SHP77 (cell line): Measurements from ENCODE around the gene EVX2.

Experiments
- DNase-seq, 2 experiments: peaks; one replicate each; lab custom pipeline; 2025; lab: John Stamatoyannopoulos, UW

EVX2 gene

DNA sequence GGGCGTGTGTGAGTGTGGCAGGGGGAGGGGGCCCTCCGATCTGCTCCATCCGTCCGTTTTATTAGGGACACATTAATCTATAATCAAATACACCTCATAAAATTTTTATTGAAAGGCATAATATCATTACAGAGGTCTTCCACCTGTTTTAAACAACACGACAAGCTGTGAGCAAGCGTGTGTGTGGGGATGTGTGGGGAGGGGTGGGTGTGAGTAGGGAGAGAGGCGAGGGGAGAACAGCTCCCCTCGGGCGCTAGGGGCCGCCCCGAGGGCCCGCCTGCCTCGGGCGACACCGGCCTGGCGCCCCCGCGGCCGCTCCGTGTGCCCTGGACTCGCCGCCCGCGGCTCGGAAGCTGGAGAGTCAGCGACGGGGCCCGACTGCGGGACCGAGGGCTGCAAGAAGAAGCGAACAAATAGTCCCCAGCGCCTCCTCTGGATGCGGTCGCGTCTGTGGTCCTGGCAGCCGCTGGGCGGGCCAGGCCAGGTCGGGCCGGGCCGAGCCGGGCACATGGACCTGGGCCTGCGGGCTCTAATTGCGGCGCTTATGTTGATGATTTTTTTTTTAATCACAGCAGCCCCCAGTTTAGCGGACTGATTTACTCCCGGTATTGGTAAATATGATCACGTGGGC, 38.4 kb upstream of the EVX2 start:
- DNase-seq: peak; percentile 37 to 46

DNA sequence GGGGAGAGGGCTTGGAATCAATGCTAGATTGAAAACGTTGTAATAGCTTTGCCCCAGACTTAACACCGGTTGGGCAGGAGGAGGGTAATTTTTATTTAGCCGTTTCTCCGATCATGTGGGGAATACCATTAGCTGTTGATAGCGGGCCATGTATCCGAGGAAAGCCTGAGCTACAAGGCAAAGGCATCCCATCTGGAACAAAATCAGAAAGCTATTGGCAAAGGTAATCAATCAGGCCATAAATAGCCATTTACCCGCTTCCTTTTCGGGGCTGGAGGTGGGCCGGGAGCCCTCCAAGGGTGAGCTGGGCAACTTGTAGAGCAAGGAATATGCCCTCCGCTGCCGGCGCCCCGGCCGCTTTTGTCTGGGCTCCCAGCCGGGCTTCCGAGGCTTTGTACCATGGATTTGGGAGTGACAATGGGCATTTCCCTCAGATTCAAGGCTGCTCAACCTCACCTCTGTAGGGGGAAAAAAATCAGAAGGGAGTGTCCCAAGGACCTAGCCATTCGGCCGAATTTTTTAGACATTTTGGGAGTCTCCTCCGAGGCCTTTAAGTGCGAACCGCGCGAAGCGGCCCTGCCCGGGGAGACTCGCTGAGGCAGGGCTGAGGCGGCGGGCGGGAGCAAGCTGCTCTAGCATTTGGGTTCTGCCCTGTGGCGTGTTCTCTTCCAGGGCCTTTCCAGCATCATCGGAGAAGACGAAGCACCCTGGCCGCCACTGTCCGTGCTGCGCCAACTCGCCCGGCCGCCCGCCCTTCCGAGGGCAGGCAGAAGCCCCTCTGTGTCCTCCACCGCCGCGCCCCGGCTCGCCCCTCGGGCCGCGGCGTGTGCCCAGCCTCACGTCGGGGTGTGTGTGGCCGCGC, 37.7 kb upstream of the EVX2 start:
- no peak for DNase-seq

DNA sequence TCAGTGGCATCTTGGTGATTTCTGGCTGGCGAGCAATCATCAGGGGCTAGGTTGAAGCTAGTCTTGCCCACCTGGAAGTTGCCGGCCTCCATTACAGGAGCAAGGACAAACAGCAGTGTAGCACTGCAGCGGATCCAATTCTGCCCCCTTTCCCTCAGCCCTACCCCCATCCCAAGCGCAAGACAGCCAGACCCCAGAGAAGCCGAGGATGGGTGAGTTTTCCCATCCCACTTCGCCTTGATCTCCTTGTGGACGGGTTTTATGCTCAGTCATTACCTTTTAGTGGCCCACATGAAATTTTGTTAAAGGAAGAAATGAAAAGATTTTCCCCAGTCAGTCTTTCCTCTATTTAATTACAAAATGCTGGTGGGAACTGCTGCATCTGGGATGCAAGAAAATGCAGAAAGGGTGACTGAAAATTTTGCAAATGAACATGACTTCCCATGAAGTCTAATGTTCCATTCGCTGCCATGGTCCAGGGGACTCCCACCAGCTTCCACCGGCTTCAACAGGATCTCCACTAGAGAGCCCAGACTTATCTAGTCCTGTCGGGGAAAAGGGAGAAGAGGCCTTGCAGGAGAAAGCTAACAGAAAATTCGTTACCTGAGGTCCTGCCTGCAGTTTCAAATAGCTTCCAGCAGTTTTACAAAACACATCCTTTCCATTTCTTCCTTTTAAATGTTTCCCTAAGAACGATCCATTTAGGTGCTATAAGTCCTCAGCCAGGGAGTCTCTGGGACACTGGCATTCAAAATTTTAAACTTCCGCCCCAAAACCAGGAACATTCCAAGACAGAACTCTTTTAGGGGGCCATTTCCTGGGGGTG, 36.8 kb upstream of the EVX2 start:
- DNase-seq: no peak

DNA sequence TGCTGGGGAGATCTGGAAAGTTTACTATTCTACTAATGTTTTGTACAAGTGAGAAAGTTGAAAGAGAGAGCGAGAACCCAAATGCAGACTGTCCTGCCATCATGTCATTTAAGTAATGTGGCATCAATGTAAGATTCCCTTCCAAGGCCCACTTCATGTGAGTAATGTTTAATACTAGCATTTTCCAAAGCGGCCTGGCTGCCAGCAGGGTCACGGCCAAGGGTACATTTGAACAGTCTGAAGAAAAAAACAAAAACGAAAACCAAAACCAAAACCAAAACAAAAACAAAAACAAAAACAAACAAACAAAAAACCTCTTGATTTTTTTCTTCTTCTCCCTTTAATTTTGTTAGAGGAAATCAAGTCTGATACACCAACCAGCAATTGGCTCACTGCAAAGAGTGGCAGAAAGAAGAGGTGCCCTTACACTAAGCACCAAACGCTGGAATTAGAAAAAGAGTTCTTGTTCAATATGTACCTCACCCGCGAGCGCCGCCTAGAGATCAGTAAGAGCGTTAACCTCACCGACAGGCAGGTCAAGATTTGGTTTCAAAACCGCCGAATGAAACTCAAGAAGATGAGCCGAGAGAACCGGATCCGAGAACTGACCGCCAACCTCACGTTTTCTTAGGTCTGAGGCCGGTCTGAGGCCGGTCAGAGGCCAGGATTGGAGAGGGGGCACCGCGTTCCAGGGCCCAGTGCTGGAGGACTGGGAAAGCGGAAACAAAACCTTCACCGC, 35.0 kb upstream of the EVX2 start:
- peak; percentile 43 to 75 for DNase-seq

DNA sequence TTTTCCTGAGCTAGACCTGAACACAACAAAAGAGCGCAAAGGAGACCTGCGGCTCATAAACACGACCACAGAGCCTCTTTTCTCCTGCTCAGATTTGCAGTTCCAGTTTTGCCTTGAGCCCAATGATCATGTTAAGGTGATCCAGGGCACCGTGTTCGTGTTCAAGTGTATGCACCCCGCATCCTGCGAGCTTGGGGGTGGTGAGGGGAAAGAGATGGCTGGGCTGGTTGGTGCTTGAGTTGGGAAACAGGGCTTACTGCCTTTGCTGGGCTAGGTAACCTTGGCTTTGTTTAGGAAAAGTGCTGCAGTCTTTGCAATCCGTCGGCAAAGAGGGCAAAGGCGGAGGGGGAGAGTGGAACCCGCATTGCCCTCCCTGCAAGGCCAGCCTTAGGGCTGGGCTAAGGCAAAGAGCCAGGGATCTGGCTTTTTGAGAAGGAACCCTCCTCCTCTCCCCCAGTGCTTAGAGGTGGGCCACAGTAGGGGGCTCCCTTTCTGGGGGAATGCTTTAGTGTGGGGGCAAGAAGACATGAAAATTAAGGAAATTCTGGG, 34.1 kb upstream of the EVX2 start:
- no peak for DNase-seq

DNA sequence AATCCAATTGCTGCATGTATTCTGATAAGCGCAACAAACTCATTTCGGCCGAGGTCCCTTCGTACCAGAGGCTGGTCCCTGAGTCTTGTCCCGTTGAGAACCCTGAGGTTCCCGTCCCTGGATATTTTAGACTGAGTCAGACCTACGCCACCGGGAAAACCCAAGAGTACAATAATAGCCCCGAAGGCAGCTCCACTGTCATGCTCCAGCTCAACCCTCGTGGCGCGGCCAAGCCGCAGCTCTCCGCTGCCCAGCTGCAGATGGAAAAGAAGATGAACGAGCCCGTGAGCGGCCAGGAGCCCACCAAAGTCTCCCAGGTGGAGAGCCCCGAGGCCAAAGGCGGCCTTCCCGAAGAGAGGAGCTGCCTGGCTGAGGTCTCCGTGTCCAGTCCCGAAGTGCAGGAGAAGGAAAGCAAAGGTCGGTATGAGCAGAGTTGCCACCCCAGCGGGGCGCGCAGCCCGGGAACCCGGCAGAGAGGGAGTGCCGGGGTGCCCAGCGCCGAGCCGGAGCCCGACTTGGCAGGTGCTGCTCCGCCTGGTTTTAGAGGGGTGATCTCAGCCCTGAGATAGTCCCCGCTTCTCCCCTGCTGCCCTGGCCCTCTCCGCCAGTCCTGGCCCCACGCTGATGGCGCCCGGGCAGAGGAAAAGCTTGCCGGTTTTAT, 33.5 kb upstream of the EVX2 start:
- no peak for DNase-seq

DNA sequence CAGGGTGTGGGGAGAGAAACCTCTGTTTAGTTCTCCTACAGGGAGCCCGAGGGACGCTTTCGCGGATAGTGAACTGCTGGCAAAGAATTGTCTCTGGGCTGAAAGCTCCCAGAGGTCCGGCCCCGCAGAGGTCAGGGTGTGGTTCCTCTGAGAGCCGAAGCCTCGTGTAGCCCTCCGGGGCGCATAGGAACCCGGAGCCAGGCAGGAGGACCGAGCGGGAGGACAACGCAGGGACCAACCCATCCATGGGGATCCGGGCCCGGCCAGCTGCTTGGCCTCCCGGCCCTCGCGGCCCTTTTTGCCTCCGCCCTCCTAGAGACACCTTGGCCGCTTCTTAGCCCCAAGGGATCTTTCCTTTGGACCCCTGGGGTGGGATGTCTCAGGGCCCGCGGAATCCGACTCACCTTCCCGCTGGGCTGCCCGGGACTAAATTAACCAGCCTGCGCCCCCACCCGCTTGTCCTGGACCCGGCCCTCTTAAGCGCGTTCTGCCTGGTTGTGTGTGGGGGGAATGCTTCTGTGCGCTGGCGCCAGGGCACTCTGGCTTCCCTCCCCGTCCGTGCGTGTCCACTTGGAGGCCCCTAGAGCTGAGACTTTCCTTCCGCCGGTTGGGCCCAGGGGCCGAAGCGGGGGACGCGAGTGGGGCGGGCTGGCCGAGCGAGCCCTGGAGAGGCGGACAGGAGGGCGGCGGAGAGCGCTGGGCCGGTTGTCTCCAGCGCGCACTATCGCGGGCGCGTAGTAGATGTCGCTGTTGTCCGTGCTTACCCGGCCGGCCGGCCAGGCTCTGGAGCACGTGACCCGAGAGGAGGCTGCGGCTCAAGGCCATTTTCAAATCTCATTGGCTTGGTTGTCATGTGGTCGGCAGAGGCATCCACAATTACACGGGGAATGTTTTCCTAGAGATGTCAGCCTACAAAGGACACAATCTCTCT, 32.4 kb upstream of the EVX2 start, which contains the start of gene HOXD10:
Gene HOXD10 (plus strand): TSS at position 896 of the 931 bp plus-strand sequence. CDS start 56 bp downstream, outside the sequence.
- DNase-seq: peak; percentile 74 to 82

DNA sequence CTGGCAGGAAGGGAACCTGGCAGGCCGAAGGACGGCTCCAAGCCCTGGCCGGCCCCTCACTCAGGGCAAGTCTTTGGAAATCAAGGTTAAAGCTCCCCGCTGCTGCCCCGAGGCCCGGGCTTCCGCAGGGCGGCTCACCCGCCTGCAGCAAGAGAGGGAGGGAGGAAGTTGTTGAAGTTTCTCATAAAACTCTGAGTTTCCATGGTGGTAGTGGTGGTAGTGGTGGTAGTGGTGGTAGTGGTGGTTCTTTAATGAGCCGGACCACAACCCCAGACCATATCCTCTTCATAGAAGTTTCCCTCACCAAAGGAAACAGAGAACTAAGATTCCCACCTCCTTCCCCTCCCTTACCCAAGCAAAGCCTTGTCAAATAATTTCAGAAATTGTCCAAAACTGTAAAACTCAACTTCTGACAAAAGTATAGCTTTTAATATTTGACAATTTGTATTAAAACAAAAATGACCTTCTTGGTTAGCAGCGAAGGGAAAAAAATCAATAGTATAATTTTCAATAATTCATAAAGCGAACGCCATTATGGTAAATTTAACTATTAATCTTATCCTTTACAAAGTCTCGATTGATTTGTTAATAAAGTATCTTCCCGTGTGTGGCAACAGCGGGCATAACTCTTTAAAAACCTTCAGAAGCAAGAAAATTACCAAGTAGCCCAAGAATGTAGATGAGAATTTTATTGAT, 31.3 kb upstream of the EVX2 start:
- DNase-seq: no peak

DNA sequence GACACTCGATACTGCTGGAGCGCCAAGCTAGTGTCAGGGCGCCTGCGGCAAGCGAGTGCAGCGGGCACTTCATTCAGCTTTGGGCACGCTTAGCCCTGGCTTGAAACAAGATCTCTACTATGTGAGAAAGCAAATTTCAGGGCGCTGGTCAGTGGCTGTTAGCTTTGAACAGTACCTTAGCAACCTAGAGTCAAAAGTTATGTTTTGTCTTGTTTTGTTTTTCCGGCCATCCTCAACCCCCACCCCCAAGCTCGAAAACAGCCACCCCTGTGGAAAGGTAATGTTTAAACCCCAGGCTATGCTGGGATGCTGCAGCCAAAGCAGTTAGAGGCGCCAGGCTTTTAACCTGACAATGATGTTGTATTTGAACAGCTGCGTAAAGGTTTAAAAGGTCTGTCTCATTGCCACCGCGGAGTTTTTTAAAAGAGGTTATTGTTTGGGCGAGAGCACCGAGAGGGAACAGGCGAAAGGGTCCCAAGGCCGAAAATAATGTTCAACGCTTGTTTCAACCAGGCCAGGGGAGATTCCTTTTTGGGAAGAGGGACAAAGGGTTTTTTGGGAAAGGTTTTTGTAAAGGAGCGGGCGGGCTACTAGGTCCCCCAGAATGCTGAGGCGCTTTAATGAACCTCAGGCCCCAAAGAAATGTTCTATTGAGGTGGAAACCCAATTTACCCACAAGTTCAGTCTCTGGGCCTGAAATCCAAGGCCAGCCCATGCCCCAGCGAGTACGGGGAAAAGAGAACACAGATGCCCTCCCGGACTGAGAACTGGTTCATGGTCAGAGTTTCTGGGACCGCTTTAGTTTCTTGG, 30.6 kb upstream of the EVX2 start:
- peak; percentile 72 to 85 for DNase-seq

DNA sequence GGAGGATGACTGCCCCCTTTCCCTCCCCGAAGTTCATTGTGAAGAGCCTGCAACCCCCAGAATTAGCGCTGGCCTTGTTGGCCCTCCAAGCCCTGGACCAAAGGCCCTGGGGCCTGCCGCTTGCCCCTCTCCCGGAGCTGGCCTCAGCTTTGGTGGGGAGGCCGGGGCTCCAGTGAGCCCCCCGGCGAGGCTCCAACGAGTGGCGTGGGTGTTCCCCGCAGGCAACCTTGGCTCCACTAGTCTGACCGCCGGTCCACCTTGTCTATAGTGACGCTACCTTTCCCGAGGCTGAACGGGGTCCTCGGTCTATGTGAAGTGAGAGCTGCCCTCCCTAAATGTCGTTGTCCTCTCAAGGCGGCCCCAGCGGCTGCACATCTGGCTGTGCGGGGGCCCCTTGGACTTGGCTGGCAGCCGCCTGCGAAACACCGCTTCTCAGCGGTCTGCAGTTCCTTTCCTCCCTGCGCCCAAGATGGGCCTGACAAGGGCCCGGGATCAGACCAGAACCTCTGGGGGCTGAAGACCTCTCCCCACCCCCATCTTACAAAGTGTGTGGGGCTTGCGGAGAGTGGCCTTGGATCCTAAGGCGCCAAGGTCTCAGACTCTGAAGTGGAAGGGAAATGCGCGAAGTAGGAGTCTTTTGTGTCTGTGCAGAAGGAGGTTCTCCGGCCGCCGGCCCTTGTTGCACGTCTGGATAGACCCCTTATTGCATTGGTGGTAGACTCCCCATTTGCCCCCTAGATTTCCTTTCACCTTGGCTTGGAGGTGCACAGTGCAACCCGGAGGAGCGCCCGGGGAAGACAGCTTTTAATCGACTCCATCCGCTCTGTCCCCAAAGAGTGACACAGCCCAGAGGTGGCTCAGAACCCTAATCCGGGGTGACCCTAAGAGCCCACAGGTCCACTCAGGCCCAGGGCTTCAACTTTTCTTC, 28.9 kb upstream of the EVX2 start:
- DNase-seq: no peak

DNA sequence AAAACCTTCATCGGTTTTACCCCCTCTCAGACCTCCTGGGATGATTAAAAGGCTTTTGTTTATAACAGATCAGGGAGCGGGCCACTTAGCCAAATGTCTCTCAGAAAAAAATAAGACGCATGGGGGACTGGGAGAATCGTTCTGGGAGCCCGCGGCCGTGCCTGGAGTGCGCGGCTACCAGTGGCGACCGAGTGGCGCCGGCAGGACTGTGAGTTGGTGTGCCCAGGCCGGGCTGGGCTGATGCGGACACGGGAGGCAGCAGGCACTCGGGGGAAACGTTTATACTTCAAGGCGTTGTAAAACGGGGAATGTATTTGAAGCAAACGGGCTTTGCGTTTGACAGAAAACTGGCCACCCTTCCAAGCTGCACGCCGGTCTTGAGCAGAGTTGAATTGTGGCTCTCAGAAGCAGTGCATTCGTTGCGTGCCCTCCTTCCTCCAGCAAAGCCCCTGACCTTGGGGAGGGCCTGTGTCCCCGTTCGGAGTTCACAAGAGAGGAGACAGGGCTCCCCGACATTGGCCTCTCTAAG, 28.1 kb upstream of the EVX2 start:
- DNase-seq: no peak

DNA sequence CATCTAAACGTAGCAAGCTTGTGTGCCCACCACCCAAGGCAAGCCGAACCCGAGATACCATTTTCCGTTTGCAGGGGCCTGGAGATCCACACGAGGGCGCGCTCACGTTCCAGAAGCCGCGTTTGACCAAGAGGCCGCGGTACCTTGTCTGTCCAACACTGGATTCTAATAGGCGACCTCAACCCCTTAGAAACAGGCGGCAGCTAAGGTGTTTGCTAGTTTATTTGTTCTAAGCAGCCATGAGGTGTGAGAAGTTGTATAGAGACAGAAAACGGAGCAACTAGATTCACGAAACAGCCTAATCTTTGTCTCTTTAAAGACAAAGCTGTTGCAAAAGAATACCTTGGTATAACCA, 27.5 kb upstream of the EVX2 start:
- peak; percentile 69 to 73 for DNase-seq

DNA sequence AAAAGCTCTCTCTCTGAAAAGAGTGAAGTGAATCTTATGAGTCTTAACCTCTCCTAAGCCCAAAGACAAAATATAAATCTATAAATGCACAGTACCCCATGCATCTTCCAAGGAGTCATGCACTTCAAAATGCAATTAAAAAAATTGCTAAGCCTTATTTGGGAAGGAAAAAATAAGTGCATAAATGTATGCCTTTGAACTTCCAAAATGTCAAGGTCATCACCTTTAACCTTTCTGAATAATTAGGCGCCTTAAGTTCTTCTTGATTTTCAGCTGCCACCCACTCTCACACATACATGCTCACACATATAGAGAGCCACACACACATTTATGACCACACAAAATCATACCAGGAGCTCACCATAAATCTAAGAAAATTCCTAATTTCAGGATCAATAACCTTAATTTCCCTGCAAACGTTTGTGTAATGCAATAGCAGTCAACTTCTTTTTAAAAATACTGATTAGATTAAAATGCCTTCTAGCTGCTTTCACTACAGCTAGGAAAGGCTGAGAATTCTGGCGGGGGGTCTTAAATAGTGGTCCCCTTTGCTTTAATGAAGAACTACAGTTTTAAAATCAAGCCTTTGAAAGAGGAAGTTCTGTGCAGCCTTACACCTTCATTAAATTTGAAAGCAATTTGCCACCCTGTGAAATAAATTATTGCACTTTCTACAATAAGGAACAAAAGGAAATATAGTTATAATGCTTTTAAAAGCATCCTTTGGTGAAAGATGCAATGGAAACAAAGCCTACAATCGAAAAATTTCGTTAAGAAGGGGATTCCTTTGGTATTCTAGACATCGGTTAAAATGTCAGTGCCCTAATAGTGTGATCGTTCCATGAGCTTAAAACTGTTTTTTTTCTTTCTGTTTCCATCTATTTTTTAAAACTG, 26.9 kb upstream of the EVX2 start:
- DNase-seq: no peak

DNA sequence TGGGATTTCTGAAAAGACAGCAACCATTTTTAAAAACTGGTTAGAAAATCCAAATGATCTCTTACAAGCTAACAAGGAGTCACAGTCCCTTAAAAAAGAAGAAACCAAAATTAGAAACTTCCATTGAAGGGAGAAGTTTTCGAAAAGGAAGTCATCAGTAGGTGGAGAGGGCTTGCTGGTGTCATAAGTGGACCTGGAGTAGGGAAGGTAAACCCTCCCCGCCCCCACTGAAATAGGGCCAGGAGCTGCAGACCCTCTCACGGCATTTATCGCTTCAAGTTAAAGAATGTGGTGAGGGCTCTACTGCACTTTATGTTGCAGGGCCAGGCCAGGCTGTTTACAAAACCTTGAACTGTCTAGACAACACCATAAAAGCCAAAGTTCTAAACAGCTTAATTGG, 26.2 kb upstream of the EVX2 start:
- DNase-seq: no peak

DNA sequence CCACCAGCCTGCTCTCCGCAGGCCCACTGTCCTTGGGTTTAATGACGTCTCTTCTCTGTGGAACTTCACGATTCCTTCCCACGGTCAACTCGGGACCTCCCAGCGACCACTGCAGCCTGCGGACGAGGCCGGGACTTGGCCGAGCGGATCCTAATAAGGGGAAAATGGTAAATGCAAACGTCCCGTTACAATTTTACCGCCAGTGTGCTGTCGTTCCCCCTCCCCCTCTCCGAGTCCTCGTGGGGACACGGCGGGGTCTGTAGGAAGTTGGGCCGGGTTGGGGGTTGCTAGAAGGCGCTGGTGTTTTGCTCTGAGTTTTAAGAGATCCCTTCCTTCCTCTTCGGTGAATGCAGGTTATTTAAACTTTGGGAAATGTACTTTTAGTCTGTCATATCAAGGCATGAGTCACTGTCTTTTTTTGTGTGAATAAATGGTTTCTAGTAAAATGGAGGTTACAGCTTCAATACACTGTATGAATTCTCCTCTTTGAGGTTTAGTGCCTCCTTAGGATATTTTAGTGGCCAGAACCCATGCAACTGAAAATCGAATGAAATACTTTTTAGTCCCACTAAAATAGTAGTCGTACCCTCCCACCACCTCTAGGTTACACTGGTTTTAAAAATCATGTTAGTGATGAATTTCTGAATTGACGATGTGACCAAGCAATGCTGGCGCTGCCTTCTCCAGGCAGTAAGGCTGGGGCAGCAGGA, 25.6 kb upstream of the EVX2 start:
- no peak for DNase-seq
